Stomach (tissue), 4 donors: ENCODE measurements around the gene PARP1.

Experiments
- POLR2A ChIP-seq, 4 donors: fragments of 450-650 bp; IDR thresholded peaks; one replicate each; pipeline ENCODE4 v1.6.1; 2016; ENCODE audit warnings: antibody characterized with exemption in 4 of 4, control low read depth in 2 of 4, mild to moderate bottlenecking in 1 of 4, moderate library complexity in 1 of 4
- POLR2AphosphoS5 ChIP-seq, 3 donors: sonication (generic); formaldehyde crosslinking; IDR thresholded peaks; one replicate each; pipeline ENCODE4 v1.6.1; 2016; ENCODE audit warnings: antibody characterized with exemption in 3 of 3
- TF ChIP-seq, protein P1 (sequence below), 7 experiments: fragments of 450-650 bp in 4 of 7; fragments of 200-600 bp in 3 of 7; sonication (generic) in 3 of 7; IDR thresholded peaks; one replicate each; pipeline ENCODE4 v1.5.1; 2016 to 2019; ENCODE audit warnings: antibody characterized with exemption in 7 of 7, control low read depth in 2 of 7, mild to moderate bottlenecking in 1 of 7

DNA sequence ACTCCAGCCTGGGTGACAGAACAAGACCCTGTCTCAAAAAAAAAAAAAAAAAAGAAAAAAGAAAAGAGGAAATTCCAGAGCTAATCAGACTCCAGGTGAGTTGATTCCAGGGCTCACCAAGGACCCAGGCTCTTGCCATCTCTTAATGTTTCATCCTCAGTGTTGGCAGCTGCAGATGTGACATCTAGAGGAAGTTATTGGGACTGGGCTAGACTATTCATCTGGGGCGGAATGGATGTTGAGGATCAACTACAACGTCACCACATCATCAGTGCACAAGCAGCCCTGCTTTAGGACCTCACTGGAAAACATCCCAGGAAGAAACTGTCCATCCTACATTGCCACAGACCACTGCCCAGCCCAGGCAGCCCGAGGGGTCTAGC lies 28.6 kb upstream of the PARP1 start:
- TF ChIP-seq, protein P1, sequence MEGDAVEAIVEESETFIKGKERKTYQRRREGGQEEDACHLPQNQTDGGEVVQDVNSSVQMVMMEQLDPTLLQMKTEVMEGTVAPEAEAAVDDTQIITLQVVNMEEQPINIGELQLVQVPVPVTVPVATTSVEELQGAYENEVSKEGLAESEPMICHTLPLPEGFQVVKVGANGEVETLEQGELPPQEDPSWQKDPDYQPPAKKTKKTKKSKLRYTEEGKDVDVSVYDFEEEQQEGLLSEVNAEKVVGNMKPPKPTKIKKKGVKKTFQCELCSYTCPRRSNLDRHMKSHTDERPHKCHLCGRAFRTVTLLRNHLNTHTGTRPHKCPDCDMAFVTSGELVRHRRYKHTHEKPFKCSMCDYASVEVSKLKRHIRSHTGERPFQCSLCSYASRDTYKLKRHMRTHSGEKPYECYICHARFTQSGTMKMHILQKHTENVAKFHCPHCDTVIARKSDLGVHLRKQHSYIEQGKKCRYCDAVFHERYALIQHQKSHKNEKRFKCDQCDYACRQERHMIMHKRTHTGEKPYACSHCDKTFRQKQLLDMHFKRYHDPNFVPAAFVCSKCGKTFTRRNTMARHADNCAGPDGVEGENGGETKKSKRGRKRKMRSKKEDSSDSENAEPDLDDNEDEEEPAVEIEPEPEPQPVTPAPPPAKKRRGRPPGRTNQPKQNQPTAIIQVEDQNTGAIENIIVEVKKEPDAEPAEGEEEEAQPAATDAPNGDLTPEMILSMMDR (IDR thresholded peaks at IDR 0.05): no peak
- TF ChIP-seq POLR2A (IDR thresholded peaks at IDR 0.05) (no peak), POLR2AphosphoS5 (IDR thresholded peaks at IDR 0.05) (no peak)
